Measurements from ENCODE around the gene INCA1.

The INCA1 gene

GRCh38 chr17:5011928-5012327 is 14.6 kb upstream of the INCA1 start:
- DNase-seq (ENCODE audit: low spot score), result peak; percentile 52

GRCh38 chr17:5003214-5003867 is 6.0 kb upstream of the INCA1 start:
- no peak for DNase-seq (ENCODE audit: low spot score)

DNA sequence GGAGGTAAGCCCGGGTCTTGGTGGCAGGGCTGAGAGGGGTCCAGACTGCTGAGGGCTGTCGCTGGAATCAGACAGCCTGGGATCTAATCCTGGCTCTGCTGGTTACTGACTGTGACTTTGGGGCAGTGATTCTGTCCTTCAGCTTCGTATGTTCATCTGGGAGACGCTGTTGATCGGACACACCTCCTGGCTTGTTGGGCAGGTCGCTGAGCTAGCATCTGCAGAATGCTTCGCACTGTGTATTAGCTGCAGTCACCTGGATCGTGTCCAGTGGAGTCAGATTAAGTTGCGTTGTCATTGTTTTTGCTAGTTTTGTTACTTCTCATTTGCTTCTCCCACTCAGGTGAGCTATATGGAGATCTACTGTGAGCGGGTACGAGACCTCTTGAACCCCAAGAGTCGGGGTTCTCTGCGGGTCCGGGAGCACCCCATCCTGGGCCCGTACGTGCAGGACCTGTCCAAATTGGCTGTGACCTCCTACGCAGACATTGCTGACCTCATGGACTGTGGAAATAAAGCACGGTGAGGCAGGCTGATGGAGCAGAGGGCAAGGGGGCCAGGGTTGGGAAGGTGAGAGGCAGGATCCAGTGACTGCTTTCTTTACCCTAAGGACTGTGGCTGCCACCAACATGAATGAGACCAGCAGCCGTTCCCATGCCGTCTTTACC is 4.9 kb upstream of the INCA1 start:
- no peak for DNase-seq (ENCODE audit: low spot score)

DNA sequence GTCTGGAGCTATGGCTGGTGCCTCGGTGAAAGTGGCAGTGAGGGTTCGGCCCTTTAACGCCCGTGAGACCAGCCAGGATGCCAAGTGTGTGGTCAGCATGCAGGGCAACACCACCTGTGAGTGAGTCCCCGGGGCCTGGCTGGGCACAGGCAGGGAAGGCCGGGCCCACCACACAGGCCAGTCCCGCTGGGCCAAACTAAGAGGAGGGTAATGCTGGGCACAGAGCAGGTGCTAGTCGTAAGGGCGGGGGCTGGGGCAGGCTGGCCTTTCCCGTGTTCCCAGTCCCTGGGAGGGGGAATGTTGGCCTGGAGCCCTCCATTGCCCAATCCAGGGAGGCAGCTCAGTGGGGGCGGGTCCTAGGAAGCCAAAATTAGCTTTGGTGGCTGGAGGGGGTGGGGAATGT is 2.9 kb upstream of the INCA1 start:
- peak; percentile 51 for DNase-seq (ENCODE audit: low spot score)

DNA sequence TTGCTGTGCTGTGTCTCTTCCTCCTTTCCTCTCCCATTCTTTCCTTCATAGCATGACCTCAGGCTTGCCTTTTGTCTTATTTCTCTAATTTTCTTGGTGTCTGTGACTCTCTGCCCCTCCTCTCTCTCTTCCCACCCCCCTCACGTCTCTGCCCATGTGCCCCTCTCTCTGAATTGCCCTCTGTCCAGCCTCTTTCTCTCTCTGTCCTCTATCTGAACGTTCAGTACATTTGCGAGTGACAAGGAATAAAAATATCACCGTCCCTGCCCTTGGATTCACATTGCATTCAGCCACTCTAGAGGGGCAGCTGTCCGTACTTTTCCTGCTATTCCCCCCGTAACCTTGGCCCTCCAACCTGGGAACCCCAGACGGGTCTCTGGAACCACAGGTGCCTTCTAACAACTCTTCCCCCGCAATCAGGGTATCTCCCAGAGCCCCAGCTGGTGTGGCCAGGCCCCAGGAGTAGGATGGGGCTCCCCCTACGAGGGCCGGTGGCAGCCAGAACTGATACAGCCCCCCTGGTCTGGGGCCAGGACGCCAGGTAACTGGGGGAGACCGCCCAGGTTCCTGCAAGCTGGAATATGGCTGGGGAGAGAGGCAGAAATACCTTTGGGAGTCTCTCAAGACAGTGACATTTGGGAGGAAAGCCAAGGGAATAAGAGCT is 2.2 kb upstream of the INCA1 start:
- no peak for DNase-seq (ENCODE audit: low spot score)

GRCh38 chr17:4998732-4999429 is 1.6 kb upstream of the INCA1 start:
- DNase-seq (ENCODE audit: low spot score), result peak; percentile 27

DNA sequence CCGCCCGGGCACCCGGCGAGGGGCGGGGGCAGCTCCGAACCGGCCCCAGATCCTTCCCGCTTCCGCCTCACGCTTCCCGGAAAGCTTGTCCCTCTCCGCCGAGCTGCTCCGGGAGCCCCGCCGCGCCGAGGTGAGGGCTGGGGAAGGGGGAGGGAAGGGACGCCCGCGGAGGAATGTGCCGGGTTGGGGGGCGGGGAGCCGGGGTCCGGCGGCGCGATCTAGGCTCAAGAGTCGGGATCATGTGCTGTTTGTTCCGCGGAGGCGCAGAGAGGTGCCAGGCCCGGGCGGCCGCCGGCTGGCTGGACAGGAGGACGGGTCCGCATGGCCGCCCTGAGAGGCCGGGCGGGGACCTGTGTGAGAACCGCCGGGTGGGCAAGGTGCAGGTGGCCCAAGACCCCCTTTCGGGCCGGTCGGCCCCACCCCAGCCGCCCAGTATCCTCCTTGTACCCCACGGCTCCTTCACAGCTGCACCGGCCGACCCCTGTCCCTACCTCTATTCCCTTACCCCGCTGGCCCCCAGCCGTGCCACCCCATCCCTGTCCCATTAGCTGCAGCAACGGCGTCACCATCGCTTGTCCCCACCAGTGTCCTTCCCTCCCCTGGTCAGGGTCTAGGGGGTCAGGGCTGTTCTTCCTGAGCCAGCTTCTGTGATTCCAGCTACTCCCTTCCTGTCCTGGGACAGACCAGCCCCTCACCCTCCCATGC is 857 bp upstream of the INCA1 start:
- no peak for DNase-seq (ENCODE audit: low spot score)

DNA sequence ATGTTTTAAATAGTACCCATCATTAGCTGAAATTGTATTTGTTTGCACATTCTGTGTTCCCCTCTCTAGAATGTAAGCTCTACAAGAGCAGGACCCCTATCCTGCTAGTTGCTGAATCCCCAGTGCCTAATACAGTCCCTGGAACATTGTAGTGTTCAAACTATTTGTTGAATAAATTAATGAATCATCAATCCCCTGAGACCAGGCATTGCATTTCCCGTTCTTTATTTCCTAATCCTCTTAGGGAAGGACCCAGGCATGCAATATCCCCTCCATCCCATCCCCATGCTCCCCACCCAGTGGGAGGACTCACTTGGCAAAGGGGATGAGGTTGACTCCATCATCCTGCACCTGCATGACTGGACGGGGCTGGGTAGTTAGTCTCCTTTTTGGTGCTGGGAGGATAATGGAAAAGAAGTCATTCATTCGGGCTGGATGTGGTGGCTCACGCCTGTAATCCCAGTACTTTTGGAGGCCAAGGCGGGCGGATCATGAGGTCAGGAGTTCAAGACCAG is 3.2 kb downstream of the INCA1 start:
- DNase-seq (ENCODE audit: low spot score), result no peak

DNA sequence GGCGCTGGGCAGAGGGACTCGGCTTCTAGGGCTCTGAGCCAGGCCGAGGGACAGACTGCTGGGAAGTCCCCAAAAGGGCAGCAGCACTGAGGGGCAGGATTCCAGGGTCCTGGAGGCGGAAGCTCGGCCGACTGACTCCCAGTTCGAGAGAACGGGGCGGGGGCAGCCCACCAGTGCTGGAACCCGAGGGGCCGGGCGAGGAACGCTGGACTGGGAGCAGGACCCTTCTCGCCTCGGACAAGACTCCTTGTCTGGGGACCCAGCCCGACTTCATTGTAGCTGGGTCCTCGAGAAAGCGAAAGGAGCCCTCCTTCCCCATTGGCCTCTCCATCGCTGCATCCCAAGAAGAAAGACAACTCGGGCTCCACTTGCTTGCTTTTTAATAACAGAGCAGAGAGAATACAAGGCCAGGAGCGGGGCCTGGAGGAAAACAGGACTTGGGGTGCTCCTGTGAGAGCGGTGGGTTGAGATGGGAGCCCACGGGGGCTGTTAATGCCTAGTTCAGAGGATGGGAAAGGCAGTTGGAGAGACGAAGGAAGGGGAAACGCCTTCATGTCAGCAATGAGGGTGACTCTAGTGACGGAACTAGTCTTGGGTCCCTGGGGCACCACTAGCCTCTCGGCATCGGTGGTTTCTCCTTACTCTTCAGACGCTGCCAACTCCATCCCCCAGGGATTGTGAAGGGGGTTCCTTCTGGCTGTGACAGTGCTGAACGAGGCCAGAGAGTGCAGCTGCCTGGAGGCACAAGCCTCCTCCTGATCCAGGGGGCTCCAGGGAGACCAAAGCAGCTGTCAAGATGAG is 9.4 kb downstream of the INCA1 start:
- no peak for DNase-seq (ENCODE audit: low spot score)

- DNase-seq (ENCODE audit: low spot score), result peak; percentile 86
These were observed 10.2 kb downstream of the INCA1 start, which contains the start of gene CAMTA2 for GRCh38 chr17:4986951-4987766. Gene CAMTA2, minus strand, starts transcription at chr17:4987675. Its CDS starts 1,453 bp downstream, at chr17:4986222.

DNA sequence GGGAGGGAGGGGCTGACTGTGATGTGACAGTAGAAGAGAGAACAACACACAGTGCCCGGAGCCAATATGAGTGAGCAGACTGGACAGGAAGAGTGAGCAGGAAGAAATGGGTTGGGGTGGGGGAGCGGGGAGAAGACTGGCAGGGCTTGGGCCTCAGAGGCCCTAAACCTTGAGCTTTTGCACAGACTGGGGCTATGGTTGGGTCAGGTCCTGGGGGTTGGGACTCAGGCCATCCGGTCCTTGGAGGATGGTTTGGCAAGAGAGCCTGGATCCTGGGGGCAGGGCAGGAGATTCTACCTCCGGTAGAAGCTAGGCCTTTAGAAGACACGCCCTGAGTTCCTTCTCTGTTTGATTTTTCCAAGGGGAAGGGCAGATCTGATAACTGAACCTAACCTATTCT is 10.9 kb downstream of the INCA1 start:
- no peak for DNase-seq (ENCODE audit: low spot score)

DNA sequence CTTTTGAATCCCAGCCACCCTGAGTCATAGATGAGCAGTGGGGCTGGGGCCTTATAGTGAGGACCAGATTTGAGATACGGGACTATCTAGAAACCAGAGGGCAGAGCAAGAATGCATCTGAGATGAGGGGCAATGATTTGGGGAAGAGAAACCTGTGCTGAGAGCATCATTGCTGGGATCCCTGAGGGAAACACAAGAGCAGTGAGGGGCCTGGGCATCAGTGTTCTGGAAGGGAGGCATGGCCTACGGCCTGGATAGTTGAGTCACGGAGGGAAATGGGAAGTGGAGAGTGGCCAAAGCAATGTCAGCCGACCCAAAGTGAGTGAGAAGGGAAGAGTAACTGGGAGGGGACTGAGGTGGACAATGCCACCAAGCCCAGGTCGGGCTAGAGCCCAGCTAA is 15.0 kb downstream of the INCA1 start:
- no peak for DNase-seq (ENCODE audit: low spot score)

DNA sequence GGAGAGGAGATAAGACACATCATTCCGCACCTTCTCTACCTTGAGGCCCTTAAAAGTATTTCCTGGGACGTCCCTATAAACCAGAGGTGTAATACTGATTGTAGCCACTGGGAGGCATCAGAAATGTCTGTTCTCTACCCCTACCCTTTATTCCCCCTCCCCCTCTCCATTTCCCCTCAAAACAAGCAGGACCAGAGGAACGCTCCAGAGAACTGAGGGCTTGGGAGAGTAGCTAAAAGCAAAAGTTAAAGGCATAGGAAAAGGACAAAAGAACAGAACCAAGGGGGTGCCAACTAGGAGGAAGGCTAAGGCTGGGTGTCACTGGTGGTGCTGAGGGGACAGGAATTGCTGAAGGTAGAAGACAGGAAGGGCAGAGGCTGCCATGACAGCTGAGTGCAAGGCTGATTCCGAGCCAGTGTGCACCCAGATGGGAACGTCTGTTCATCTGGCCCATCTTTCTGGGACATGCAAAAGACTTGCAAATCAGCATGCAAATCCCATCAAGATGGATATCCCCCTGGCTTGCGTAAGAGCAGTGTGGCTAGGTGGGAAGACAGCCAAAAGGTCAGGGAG is 16.6 kb downstream of the INCA1 start:
- peak; percentile 61 for DNase-seq (ENCODE audit: low spot score)

GRCh38 chr17:4978726-4979125 is 18.6 kb downstream of the INCA1 start:
- no peak for DNase-seq (ENCODE audit: low spot score)

DNA sequence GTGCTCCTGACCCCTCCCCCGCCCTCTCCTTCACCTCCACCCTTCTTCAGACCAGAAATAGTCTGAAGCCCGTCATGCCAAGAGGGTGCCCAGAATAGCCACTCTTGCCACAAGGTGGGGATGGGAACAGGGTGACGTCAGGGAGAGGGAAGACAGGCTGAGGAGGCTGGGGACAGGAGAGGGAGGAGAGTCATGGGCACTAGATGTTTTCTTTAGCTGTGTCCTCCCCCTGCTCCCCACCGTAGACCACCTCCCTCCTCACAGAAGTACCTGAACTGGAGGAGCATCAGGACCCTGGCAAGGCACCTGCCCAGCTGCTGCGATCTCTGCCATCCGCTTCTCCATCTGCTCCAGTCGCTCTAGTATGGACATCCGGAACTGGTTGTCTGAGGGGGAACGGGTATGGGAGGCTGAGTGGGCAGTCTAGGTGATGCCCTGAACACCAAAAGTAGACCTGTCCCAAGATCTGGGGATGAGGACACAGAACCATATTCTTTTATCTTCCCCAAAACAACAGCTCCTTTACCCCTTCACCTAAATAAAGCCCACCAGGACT is 23.1 kb downstream of the INCA1 start:
- DNase-seq (ENCODE audit: low spot score), result no peak

GRCh38 chr17:4973256-4974114 is 23.8 kb downstream of the INCA1 start:
- DNase-seq (ENCODE audit: low spot score), result no peak

DNA sequence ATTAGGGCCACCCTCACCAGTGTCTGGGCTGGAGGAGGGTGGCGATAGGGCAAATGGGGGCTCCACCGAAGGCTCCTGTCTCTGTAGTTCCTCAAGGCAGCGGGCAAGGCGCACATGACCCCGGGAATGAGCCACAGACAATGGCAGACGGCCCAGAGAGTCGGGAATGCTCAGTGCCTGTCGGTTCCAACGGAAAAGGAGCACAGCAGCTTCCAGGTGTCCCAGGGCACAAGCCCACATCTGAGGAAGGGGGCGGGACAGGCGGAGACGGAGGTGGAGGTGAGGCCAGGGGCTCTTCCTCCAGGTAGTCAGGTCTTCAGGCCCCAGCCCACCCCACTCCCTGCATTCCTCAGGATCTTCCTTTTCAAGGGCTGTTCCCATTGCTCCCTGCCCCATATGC is 24.6 kb downstream of the INCA1 start:
- no peak for DNase-seq (ENCODE audit: low spot score)

DNA sequence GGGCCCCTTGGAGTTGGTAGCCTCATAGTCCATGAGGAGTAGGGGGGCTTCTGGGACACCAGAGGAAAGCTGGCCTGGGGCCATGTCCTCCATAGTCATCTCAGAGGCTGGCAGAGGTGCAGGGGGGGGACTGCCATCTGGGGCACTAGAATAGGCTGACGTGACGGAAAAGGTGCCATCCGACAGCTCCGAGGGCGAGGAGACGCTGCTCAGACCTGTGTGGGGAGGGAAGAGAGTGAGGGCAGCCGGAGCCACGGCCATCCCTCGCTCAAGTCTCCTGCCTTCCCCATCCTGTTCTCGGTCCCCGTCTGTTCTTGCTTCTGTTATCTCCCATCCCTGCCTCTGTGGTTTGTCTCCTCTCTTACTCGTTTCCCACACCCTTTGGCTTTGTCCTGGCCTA is 25.0 kb downstream of the INCA1 start:
- no peak for DNase-seq (ENCODE audit: low spot score)
